CD14-positive monocyte (primary cell): ENCODE results near the gene PLXNA4. TPM values are rescaled to one million over a fixed set of nuclear protein-coding genes. Genes with fewer than 3 reads are reported as not detected.

Source experiments
- DNase-seq, 3 donors: peaks; one replicate each; pipeline ENCODE4 v3.0.0-alpha.2; 2011 to 2022
- H2AFZ ChIP-seq: 2 replicates; pipeline ENCODE4 v1.6.0; 2012; ENCODE audit warnings: mild to moderate bottlenecking, low read depth, low read length, inconsistent platforms; ENCODE audit not compliant: insufficient read depth, poor library complexity, severe bottlenecking
- H3K27ac ChIP-seq, 2 donors: 1 replicate in 1 of 2; 2 replicates in 1 of 2; pipeline ENCODE4 v1.5.1; 2012 to 2013; ENCODE audit warnings: low read length in 2 of 2, control low read depth in 1 of 2, inconsistent platforms in 1 of 2, low read depth in 1 of 2, mild to moderate bottlenecking in 1 of 2
- H3K27me3 ChIP-seq, 2 donors: one replicate each; pipeline versions ENCODE4 v1.6.0 to v1.6.1; 2011 to 2013; ENCODE audit warnings: low read length in 2 of 2; ENCODE audit not compliant: control insufficient read depth in 2 of 2, insufficient read depth in 2 of 2
- H3K36me3 ChIP-seq, 2 donors: replicated peaks in 1 of 2; 1 replicate in 1 of 2; 2 replicates in 1 of 2; pipeline versions ENCODE4 v1.5.1 to v1.6.1; 2012 to 2013; ENCODE audit warnings: low read length in 2 of 2, control low read depth in 1 of 2, inconsistent platforms in 1 of 2, mild to moderate bottlenecking in 1 of 2; ENCODE audit not compliant: insufficient read depth in 2 of 2, control insufficient read depth in 1 of 2
- H3K4me1 ChIP-seq, 2 donors: 1 replicate in 1 of 2; 2 replicates in 1 of 2; pipeline versions ENCODE4 v1.5.1 to v1.6.1; 2012 to 2013; ENCODE audit warnings: low read length in 2 of 2, control low read depth in 1 of 2, inconsistent platforms in 1 of 2, mild to moderate bottlenecking in 1 of 2, moderate library complexity in 1 of 2; ENCODE audit not compliant: insufficient read depth in 2 of 2, control insufficient read depth in 1 of 2
- H3K4me2 ChIP-seq: replicated peaks from 2 replicates; pipeline ENCODE3; 2012; ENCODE audit warnings: low read length, moderate library complexity, mild to moderate bottlenecking; ENCODE audit not compliant: poor library complexity, severe bottlenecking; ENCODE audit errors: extremely low read depth
- H3K4me3 ChIP-seq, 3 experiments: fragments of 200-600 bp in 1 of 3; sonication (generic) in 1 of 3; replicated peaks in 1 of 3; 1 replicate in 2 of 3; 2 replicates in 1 of 3; pipeline ENCODE4 v1.5.1; 2011 to 2013; ENCODE audit warnings: low read length in 3 of 3, mild to moderate bottlenecking in 3 of 3, control low read depth in 2 of 3, low read depth in 2 of 3, inconsistent platforms in 1 of 3, moderate library complexity in 1 of 3
- H3K79me2 ChIP-seq: 2 replicates; pipeline ENCODE4 v1.6.0; 2012; ENCODE audit warnings: mild to moderate bottlenecking, control low read depth, inconsistent platforms, low read length, moderate library complexity; ENCODE audit not compliant: insufficient read depth
- H3K9ac ChIP-seq: 2 replicates; pipeline ENCODE4 v1.6.0; 2017; ENCODE audit warnings: low read length, mild to moderate bottlenecking; ENCODE audit not compliant: insufficient read depth, poor library complexity, severe bottlenecking
- H3K9me3 ChIP-seq, 2 donors: replicated peaks in 1 of 2; 1 replicate in 1 of 2; 2 replicates in 1 of 2; pipeline versions ENCODE4 v1.5.1 to v1.6.1; 2012 to 2013; ENCODE audit warnings: low read length in 2 of 2, control low read depth in 1 of 2; ENCODE audit not compliant: control insufficient read depth in 1 of 2, insufficient read depth in 1 of 2
- H4K20me1 ChIP-seq: 2 replicates; pipeline ENCODE4 v1.6.0; 2012; ENCODE audit warnings: mild to moderate bottlenecking, low read length, control low read depth, moderate library complexity; ENCODE audit not compliant: insufficient read depth
- H3K27ac Mint-ChIP-seq, 7 donors: one replicate each; pipeline ENCODE4 v1.8.0; 2020; ENCODE audit warnings: mild to moderate bottlenecking in 7 of 7, mixed read lengths in 7 of 7, moderate library complexity in 6 of 7, inconsistent platforms in 2 of 7
- H3K27me3 Mint-ChIP-seq, 3 donors: one replicate each; pipeline ENCODE4 v1.8.0; 2021 to 2022; ENCODE audit warnings: low read depth in 3 of 3, mild to moderate bottlenecking in 3 of 3, mixed read lengths in 3 of 3, moderate library complexity in 3 of 3, inconsistent platforms in 1 of 3
- H3K36me3 Mint-ChIP-seq, 2 donors: one replicate each; pipeline ENCODE4 v1.8.0; 2020; ENCODE audit warnings: mixed read lengths in 2 of 2, inconsistent platforms in 1 of 2, mild to moderate bottlenecking in 1 of 2
- H3K4me1 Mint-ChIP-seq: one replicate; pipeline ENCODE4 v1.8.0; 2020; ENCODE audit warnings: mild to moderate bottlenecking, mixed read lengths
- H3K4me3 Mint-ChIP-seq, 2 donors: one replicate each; pipeline ENCODE4 v1.8.0; 2020; ENCODE audit warnings: mild to moderate bottlenecking in 2 of 2, mixed read lengths in 2 of 2, moderate library complexity in 1 of 2
- H3K9me3 Mint-ChIP-seq, 7 donors: one replicate each; pipeline ENCODE4 v1.8.0; 2020 to 2022; ENCODE audit warnings: mixed read lengths in 7 of 7, mild to moderate bottlenecking in 6 of 7, moderate library complexity in 6 of 7, inconsistent platforms in 2 of 7
- CTCF ChIP-seq: fragments of 200-600 bp; IDR thresholded peaks from one replicate; pipeline ENCODE4 v1.8.0; 2022; ENCODE audit warnings: antibody characterized with exemption, mild to moderate bottlenecking
- WGBS: methylation state at CpG from one replicate; pipeline ENCODE4 v1.1.5; 2013; ENCODE audit warnings: missing lambda C conversion rate; ENCODE audit not compliant: insufficient coverage; 5-methylcytosine and 5-hydroxymethylcytosine counted together
- intact Hi-C, 2 donors: fragments of 100-400 bp; cut with micrococcal nuclease; formaldehyde crosslinking; loops; one replicate each; pipeline versions ENCODE4 v1.15.0 to v1.15.1; 2023
- polyA plus RNA-seq, 3 donors: library from polyadenylated mRNA; depleted of rRNA in 1 of 3; unstranded in 2 of 3; stranded (reverse) in 1 of 3; fragments of 300-500 nt in 2 of 3; fragments of >200 nt in 1 of 3; fragmentation: Illumina TruSeq in 2 of 3; gene quantifications; 1 replicate in 2 of 3; 2 replicates in 1 of 3; pipeline ENCODE4 v1.2.3, GENCODE V29; 2012 to 2021

PLXNA4 gene
- polyA plus RNA-seq, 3 donors: not detected

GRCh38 chr7:132180481-132180880 is 395.8 kb downstream of the PLXNA4 start:
- Mint-ChIP-seq H3K27ac (peak overlapping the region in 1 of 7 donors; percentile 60), H3K27me3 (peaks cover 0 to 3% (median 2%) of the 10 kb centered on the region in 3 donors), H3K9me3 (peaks cover 0 to 9% (median 0%) of the 10 kb centered on the region in 7 donors), H3K4me3 (peak overlapping the region in 1 of 2 donors; percentile 3), H3K36me3 (no peaks in the 10 kb centered on the region), H3K4me1 (no peaks in the 10 kb centered on the region)
- H3K9me3 ChIP-seq: peaks cover 0 to 8% of the 10 kb centered on the region in 2 donors
- no peak overlapping the region for H3K27ac ChIP-seq
- no peak overlapping the region for H3K4me3 ChIP-seq
- no peak overlapping the region for H3K4me2 ChIP-seq
- no peaks in the 10 kb centered on the region for H3K4me1 ChIP-seq
- no peaks in the 10 kb centered on the region for H4K20me1 ChIP-seq
- no peak for DNase-seq
- H3K9ac ChIP-seq: no peak overlapping the region
- no peaks in the 10 kb centered on the region for H3K79me2 ChIP-seq
- 87% methylated on average over 8 of the region's 9 CpGs for WGBS
- no peak for TF ChIP-seq CTCF
- intact Hi-C loops: no loop called here
- no peaks in the 10 kb centered on the region for H3K27me3 ChIP-seq
- no peaks in the 10 kb centered on the region for H3K36me3 ChIP-seq
- no peak overlapping the region for H2AFZ ChIP-seq

GRCh38 chr7:132179681-132180080 is 396.6 kb downstream of the PLXNA4 start:
- intact Hi-C loops: no loop called here
- H3K36me3 Mint-ChIP-seq: no peaks in the 10 kb centered on the region
- no peaks in the 10 kb centered on the region for H3K4me1 Mint-ChIP-seq
- no peak for TF ChIP-seq CTCF
- H3K27me3 ChIP-seq: no peaks in the 10 kb centered on the region
- H3K4me2 ChIP-seq: no peak overlapping the region
- no peak overlapping the region for H3K27ac Mint-ChIP-seq
- no peak overlapping the region for H2AFZ ChIP-seq
- no peaks in the 10 kb centered on the region for H3K4me1 ChIP-seq
- no peaks in the 10 kb centered on the region for H3K79me2 ChIP-seq
- H3K4me3 Mint-ChIP-seq: no peak overlapping the region
- H3K9me3 Mint-ChIP-seq: peaks cover 0 to 4% (median 0%) of the 10 kb centered on the region in 7 donors
- 97% methylated on average over 17 of the region's 20 CpGs for WGBS
- no peaks in the 10 kb centered on the region for H3K36me3 ChIP-seq
- DNase-seq: no peak
- H3K27ac ChIP-seq: no peak overlapping the region
- H3K4me3 ChIP-seq: no peak overlapping the region
- peaks cover 0 to 5% (median 2%) of the 10 kb centered on the region in 3 donors for H3K27me3 Mint-ChIP-seq
- no peak overlapping the region for H3K9ac ChIP-seq
- no peaks in the 10 kb centered on the region for H3K9me3 ChIP-seq
- H4K20me1 ChIP-seq: no peaks in the 10 kb centered on the region
